HepG2 (cell line): ENCODE measurements around the gene SSPN. TPM values are rescaled to one million over a fixed set of nuclear protein-coding genes. Genes with fewer than 3 reads are reported as not detected.

Experiments
- ATAC-seq: fragments of 200-7000 bp; cut with Tn5 transposase; 3 replicates; pipeline ENCODE4 v1.9.1; 2020; ENCODE audit warnings: mild to moderate bottlenecking, moderate library complexity
- BruUV-seq: library from RNA; stranded (reverse); fragments of 400-500 nt; replicated peaks from 2 replicates; lab custom pipeline; 2021; lab: Mats Ljungman, UMichigan
- CTCF ChIA-PET: fragments of 300-600 bp; formaldehyde crosslinking; extraction: SDS; loops from one replicate; lab custom pipeline; 2021; ENCODE audit warnings: low total read pairs, inconsistent platforms, low intra/inter-chr PET ratio; lab: Yijun Ruan, JAX
- POLR2A ChIA-PET: fragments of 350-600 bp; sonication (Branson Sonifier 250); formaldehyde crosslinking; loops from one replicate; lab custom pipeline; 2020; ENCODE audit warnings: antibody characterized with exemption, inconsistent platforms; lab: Yijun Ruan, JAX
- DNase-seq: peaks from one replicate; pipeline ENCODE4 v3.0.0-alpha.2; 2015; ENCODE audit warnings: low spot score
- FAIRE-seq: peaks from 3 replicates; lab custom pipeline; 2011; peaks lifted over from hg19 to GRCh38; lab: Jason Lieb, UNC
- H2AFZ ChIP-seq: one replicate; pipeline ENCODE4 v1.6.1; 2011; ENCODE audit warnings: low read length, inconsistent platforms
- H3K27ac ChIP-seq: fragments of 300-600 bp; 3 replicates; pipeline ENCODE4 v1.8.0; 2011; ENCODE audit warnings: mixed run types, mild to moderate bottlenecking, mixed read lengths, low read length, inconsistent platforms; ENCODE audit not compliant: insufficient read depth; ENCODE audit errors: extremely low read length
- H3K27me3 ChIP-seq, 2 experiments: fragments of 200-600 bp in 1 of 2; 2 replicates in 1 of 2; 3 replicates in 1 of 2; pipeline versions ENCODE4 v1.6.0 to v1.8.0; 2011; ENCODE audit warnings: low read length in 2 of 2, mild to moderate bottlenecking in 2 of 2, moderate library complexity in 2 of 2, inconsistent platforms in 1 of 2; ENCODE audit not compliant: insufficient read depth in 2 of 2, control insufficient read depth in 1 of 2
- H3K36me3 ChIP-seq, 2 experiments: fragments of 200-600 bp in 1 of 2; replicated peaks in 1 of 2; 2 replicates in 1 of 2; 3 replicates in 1 of 2; pipeline versions ENCODE4 v1.5.1 to v1.8.0; 2011; ENCODE audit warnings: low read length in 2 of 2, inconsistent platforms in 1 of 2; ENCODE audit not compliant: insufficient read depth in 2 of 2, control insufficient read depth in 1 of 2
- H3K4me1 ChIP-seq: 2 replicates; pipeline ENCODE4 v1.5.1; 2012; ENCODE audit warnings: low read length, inconsistent platforms; ENCODE audit not compliant: insufficient read depth
- H3K4me2 ChIP-seq: 2 replicates; pipeline ENCODE4 v1.6.0; 2011; ENCODE audit warnings: low read depth, low read length, inconsistent platforms
- H3K4me3 ChIP-seq, 3 experiments: fragments of 200-600 bp in 1 of 3; sonication (generic), shearing (Covaris generic) in 1 of 3; replicated peaks in 1 of 3; 2 replicates each; pipeline ENCODE4 v1.5.1; 2011 to 2016; ENCODE audit warnings: low read length in 3 of 3, inconsistent platforms in 2 of 3, low read depth in 2 of 3, mild to moderate bottlenecking in 2 of 3, control low read depth in 1 of 3, mixed read lengths in 1 of 3; ENCODE audit not compliant: insufficient read depth in 1 of 3
- H3K79me2 ChIP-seq: one replicate; pipeline ENCODE4 v1.6.1; 2011; ENCODE audit warnings: low read length, inconsistent platforms; ENCODE audit not compliant: insufficient read depth
- H3K9ac ChIP-seq: 2 replicates; pipeline ENCODE4 v1.6.0; 2011; ENCODE audit warnings: mild to moderate bottlenecking, low read depth, low read length, inconsistent platforms; ENCODE audit not compliant: insufficient read depth
- H3K9me3 ChIP-seq: 2 replicates; pipeline ENCODE4 v1.5.1; 2012; ENCODE audit warnings: mild to moderate bottlenecking, low read length
- H4K20me1 ChIP-seq: 2 replicates; pipeline ENCODE4 v1.6.0; 2011; ENCODE audit warnings: inconsistent platforms, mild to moderate bottlenecking, low read length, moderate library complexity; ENCODE audit not compliant: insufficient read depth
- CBX5 ChIP-seq: sonication (generic); formaldehyde crosslinking; IDR thresholded peaks from 2 replicates; pipeline ENCODE4 v1.4.0; 2020; ENCODE audit warnings: missing genetic modification reagents, borderline replicate concordance
- CCDC6 ChIP-seq: sonication (generic); formaldehyde crosslinking; IDR thresholded peaks from 2 replicates; pipeline ENCODE4 v1.8.1; 2022; ENCODE audit warnings: mild to moderate bottlenecking, missing genetic modification reagents, moderate library complexity
- CREM ChIP-seq, 2 experiments: sonication (generic) in 1 of 2; formaldehyde crosslinking in 1 of 2; IDR thresholded peaks; 2 replicates each; pipeline versions ENCODE4 v1.4.0 to v1.6.1; 2016 to 2020; ENCODE audit warnings: antibody characterized with exemption in 1 of 2, mild to moderate bottlenecking in 1 of 2, missing genetic modification reagents in 1 of 2
- DMAP1 ChIP-seq: IDR thresholded peaks from 2 replicates; pipeline ENCODE4 v1.6.1; 2016
- GATAD2A ChIP-seq: IDR thresholded peaks from 2 replicates; pipeline ENCODE4 v1.6.1; 2016
- MEF2D ChIP-seq: sonication (generic); formaldehyde crosslinking; IDR thresholded peaks from 2 replicates; pipeline ENCODE4 v1.5.1; 2020; ENCODE audit warnings: mild to moderate bottlenecking, missing genetic modification reagents
- MIXL1 ChIP-seq: IDR thresholded peaks from 2 replicates; pipeline ENCODE4 v1.6.1; 2016
- MXD4 ChIP-seq: IDR thresholded peaks from 2 replicates; pipeline ENCODE4 v1.6.1; 2016; ENCODE audit warnings: mild to moderate bottlenecking, missing biosample characterization, missing genetic modification reagents
- PCBP1 ChIP-seq: fragments of 200-400 bp; formaldehyde crosslinking; IDR thresholded peaks from 2 replicates; pipeline ENCODE4 v1.6.1; 2017; ENCODE audit warnings: mild to moderate bottlenecking, low read depth, low read length, borderline replicate concordance
- SAFB2 ChIP-seq: sonication (generic); formaldehyde crosslinking; IDR thresholded peaks from 2 replicates; pipeline ENCODE4 v1.5.1; 2020; ENCODE audit warnings: missing genetic modification reagents, low read depth, mild to moderate bottlenecking, borderline replicate concordance
- ZBTB3 ChIP-seq: sonication (generic); formaldehyde crosslinking; IDR thresholded peaks from 2 replicates; pipeline ENCODE4 v1.4.0; 2020; ENCODE audit warnings: low read depth, mild to moderate bottlenecking, moderate library complexity, missing genetic modification reagents, borderline replicate concordance
- ZMYM4 ChIP-seq: sonication (generic); formaldehyde crosslinking; IDR thresholded peaks from 2 replicates; pipeline ENCODE4 v1.8.1; 2023; ENCODE audit warnings: mild to moderate bottlenecking, missing genetic modification reagents
- ZNF235 ChIP-seq: sonication (generic); formaldehyde crosslinking; IDR thresholded peaks from 2 replicates; pipeline ENCODE4 v1.8.1; 2023; ENCODE audit warnings: mild to moderate bottlenecking, missing genetic modification reagents, borderline replicate concordance
- ZNF333 ChIP-seq: sonication (generic); formaldehyde crosslinking; IDR thresholded peaks from 2 replicates; pipeline ENCODE4 v1.4.0; 2020; ENCODE audit warnings: mild to moderate bottlenecking, missing genetic modification reagents, borderline replicate concordance
- WGBS: methylation state at CpG from one replicate; pipeline ENCODE4 v1.1.6; 2017; ENCODE audit warnings: low lambda C conversion rate; 5-methylcytosine and 5-hydroxymethylcytosine counted together
- in situ Hi-C: cut with HindIII; loops from 2 replicates; pipeline ENCODE4 v1.10.0; 2017; ENCODE audit warnings: low pct_unique_long_range_greater_than_20kb; ENCODE audit not compliant: extremely low pct_ligation_motif_present
- intact Hi-C: fragments of 100-400 bp; cut with micrococcal nuclease; formaldehyde crosslinking; loops from one replicate; pipeline ENCODE4 v1.10.0; 2022; ENCODE audit not compliant: unreplicated experiment
- polyA plus RNA-seq, 8 experiments: library from polyadenylated mRNA; depleted of rRNA in 3 of 8; stranded (reverse) in 7 of 8; unstranded in 1 of 8; fragments of >200 nt; fragmentation: Illumina TruSeq in 4 of 8; extraction: Trizol in 4 of 8; gene quantifications; 2 replicates each; pipeline versions ENCODE4 v1.2.1 to v1.2.3, GENCODE V29; 2011 to 2016; ENCODE audit warnings: low read depth in 4 of 8, missing spikeins in 1 of 8, mixed read lengths in 1 of 8; ENCODE audit not compliant: insufficient read depth in 1 of 8
- total RNA-seq, 5 experiments: library from RNA; depleted of rRNA; stranded (reverse); fragments of >200 nt; fragmentation: Illumina TruSeq; extraction: Trizol; gene quantifications; 2 replicates each; pipeline ENCODE4 v1.2.3, GENCODE V29; 2016; ENCODE audit warnings: low read depth in 1 of 5

The SSPN gene
- total and polyA plus RNA-seq, 2 of the 13 experiments (the other 11 are each of a cell fraction or from before 2014, with no cell fraction given): not detected

- TF ChIP-seq CBX5 (CRISPR knock-in tag) (no peak), MIXL1 (CRISPR knock-in tag) (no peak), MEF2D (CRISPR knock-in tag) (no peak), CREM (IDR thresholded peaks at IDR 0.05) (no peak), CREM (CRISPR knock-in tag; IDR thresholded peaks at IDR 0.05) (no peak), DMAP1 (CRISPR knock-in tag) (no peak), ZNF333 (CRISPR knock-in tag) (no peak)
- TF ChIP-seq, all 625 proteins: peak for 0
These were observed 87.1 kb downstream of the SSPN start (continued) for GRCh38 chr12:26282339-26282940.

- no peak overlapping the region for H3K9ac ChIP-seq
- FAIRE-seq: no peak
- in situ Hi-C loops (no loop called here), intact Hi-C loops (no loop called here)
- H3K79me2 ChIP-seq: no peaks in the 10 kb centered on the region
- DNase-seq: no peak
- H3K4me3 ChIP-seq: no peak overlapping the region
- no peaks in the 10 kb centered on the region for H3K9me3 ChIP-seq
- BruUV-seq: no TSS peak
- peak; percentile 35; the same call in 2 of the 3 replicates for ATAC-seq
- no peaks in the 10 kb centered on the region for H4K20me1 ChIP-seq
- no peak overlapping the region for H3K27ac ChIP-seq
- CTCF ChIA-PET: no interaction called here
- WGBS: 0% methylated on average over 1 of the region's 1 CpG
- no peak overlapping the region for H2AFZ ChIP-seq
- H3K27me3 ChIP-seq: peaks cover 0 to 19% of the 10 kb centered on the region in 2 experiments; a peak in 1 of 5 replicates
- H3K36me3 ChIP-seq: no peaks in the 10 kb centered on the region
- TF ChIP-seq CCDC6 (CRISPR knock-in tag) (no peak), PCBP1 (no peak), GATAD2A (CRISPR knock-in tag) (no peak), SAFB2 (CRISPR knock-in tag) (no peak), ZMYM4 (CRISPR knock-in tag) (no peak), ZBTB3 (CRISPR knock-in tag) (no peak), MXD4 (CRISPR knock-in tag) (no peak), ZNF235 (CRISPR knock-in tag) (no peak)
- POLR2A ChIA-PET: no interaction called here
- H3K4me2 ChIP-seq: no peak overlapping the region
- H3K4me1 ChIP-seq: peaks cover 29% of the 10 kb centered on the region
These were observed 87.7 kb downstream of the SSPN start for GRCh38 chr12:26283046-26283445.
